Measurements from ENCODE around the gene ANO10.

GRCh38 chr3:43644443-43644842 lies 22.6 kb upstream of the ANO10 start:
- no peak for TF ChIP-seq CTCF (IDR thresholded peaks at IDR 0.05)
- TF ChIP-seq POLR2A (IDR thresholded peaks at IDR 0.05) = no peak

Data from heart left ventricle (tissue), 13 donors.